GM23248 (cell line): ENCODE data around the gene FAM81A. TPM values are rescaled to one million over a fixed set of nuclear protein-coding genes. Genes with fewer than 3 reads are reported as not detected.

Experiments
- DNase-seq: peaks from one replicate; pipeline ENCODE4 v3.0.0-alpha.2; 2015
- H2AFZ ChIP-seq: fragments of 200-600 bp; sonication (generic); 2 replicates; pipeline ENCODE4 v1.6.1; 2016; ENCODE audit warnings: antibody characterized with exemption
- H3F3A ChIP-seq: fragments of 200-600 bp; sonication (generic); 2 replicates; pipeline ENCODE4 v1.6.1; 2016; ENCODE audit warnings: mild to moderate bottlenecking, antibody characterized with exemption, mixed run types; ENCODE audit not compliant: insufficient read depth
- H3K27ac ChIP-seq: fragments of 200-600 bp; sonication (generic); 2 replicates; pipeline ENCODE4 v1.5.1; 2016; ENCODE audit warnings: mild to moderate bottlenecking
- H3K27me3 ChIP-seq: fragments of 200-600 bp; sonication (generic); replicated peaks from 2 replicates; pipeline ENCODE4 v1.6.1; 2016; ENCODE audit warnings: mild to moderate bottlenecking; ENCODE audit not compliant: insufficient read depth
- H3K36me3 ChIP-seq: fragments of 200-600 bp; sonication (generic); 2 replicates; pipeline ENCODE4 v1.6.1; 2016; ENCODE audit warnings: low read depth, mild to moderate bottlenecking
- H3K4me1 ChIP-seq: fragments of 200-600 bp; sonication (generic); 2 replicates; pipeline ENCODE4 v1.6.1; 2016; ENCODE audit warnings: mild to moderate bottlenecking; ENCODE audit not compliant: insufficient read depth
- H3K4me2 ChIP-seq: fragments of 200-600 bp; sonication (generic); one replicate; pipeline ENCODE4 v1.6.1; 2016; ENCODE audit warnings: mild to moderate bottlenecking; ENCODE audit not compliant: unreplicated experiment
- H3K4me3 ChIP-seq: fragments of 200-600 bp; sonication (generic); 2 replicates; pipeline ENCODE4 v1.5.1; 2016; ENCODE audit warnings: mild to moderate bottlenecking
- H3K79me2 ChIP-seq: fragments of 200-600 bp; sonication (generic); 2 replicates; pipeline ENCODE4 v1.6.1; 2016; ENCODE audit warnings: mild to moderate bottlenecking; ENCODE audit not compliant: insufficient read depth
- H3K9ac ChIP-seq: fragments of 200-600 bp; sonication (generic); 2 replicates; pipeline ENCODE4 v1.6.1; 2016; ENCODE audit warnings: mild to moderate bottlenecking
- H3K9me2 ChIP-seq: fragments of 200-600 bp; sonication (generic); 2 replicates; pipeline ENCODE4 v1.6.1; 2016; ENCODE audit warnings: mixed run types, mild to moderate bottlenecking, moderate library complexity; ENCODE audit not compliant: insufficient read depth
- H3K9me3 ChIP-seq: fragments of 200-600 bp; sonication (generic); one replicate; pipeline ENCODE4 v1.6.1; 2017; ENCODE audit warnings: low read depth
- H4K20me1 ChIP-seq: fragments of 200-600 bp; sonication (generic); 2 replicates; pipeline ENCODE4 v1.6.0; 2016; ENCODE audit not compliant: insufficient read depth
- EZH2 ChIP-seq: fragments of 200-600 bp; sonication (generic); IDR thresholded peaks from 2 replicates; pipeline ENCODE4 v1.6.1; 2018; ENCODE audit warnings: antibody characterized with exemption, mild to moderate bottlenecking; ENCODE audit not compliant: insufficient read depth, poor library complexity, severe bottlenecking
- EZH2phosphoT487 ChIP-seq: fragments of 200-600 bp; sonication (generic); IDR thresholded peaks from 2 replicates; pipeline ENCODE4 v1.6.1; 2018; ENCODE audit warnings: antibody characterized with exemption, moderate library complexity, mild to moderate bottlenecking, low read depth; ENCODE audit not compliant: insufficient read depth
- WGBS, 2 experiments: methylation state at CpG; one replicate each; pipeline ENCODE4 v1.1.6; 2015 to 2017; ENCODE audit warnings: low lambda C conversion rate in 2 of 2, low coverage in 1 of 2; ENCODE audit errors: missing lambda C conversion rate in 2 of 2; 5-methylcytosine and 5-hydroxymethylcytosine counted together
- in situ Hi-C: fragments of 300-500 bp; cut with MboI; formaldehyde crosslinking; loops from 2 replicates; pipeline ENCODE4 v1.15.0; 2020
- polyA plus RNA-seq: library from polyadenylated mRNA; unstranded; fragments of >200 nt; fragmentation: Nextera tagmentation; extraction: Ambion mirVana; gene quantifications from 2 replicates; pipeline ENCODE4 v1.2.1, GENCODE V29; 2016
- total RNA-seq: library from RNA; depleted of rRNA; stranded (reverse); fragments of >200 nt; shearing (Covaris generic); gene quantifications from 2 replicates; pipeline ENCODE4 v1.2.3, GENCODE V29; 2014

The FAM81A gene
- total and polyA plus RNA-seq, 2 experiments from 2014 or later = 0.26 to 0.32 TPM

DNA sequence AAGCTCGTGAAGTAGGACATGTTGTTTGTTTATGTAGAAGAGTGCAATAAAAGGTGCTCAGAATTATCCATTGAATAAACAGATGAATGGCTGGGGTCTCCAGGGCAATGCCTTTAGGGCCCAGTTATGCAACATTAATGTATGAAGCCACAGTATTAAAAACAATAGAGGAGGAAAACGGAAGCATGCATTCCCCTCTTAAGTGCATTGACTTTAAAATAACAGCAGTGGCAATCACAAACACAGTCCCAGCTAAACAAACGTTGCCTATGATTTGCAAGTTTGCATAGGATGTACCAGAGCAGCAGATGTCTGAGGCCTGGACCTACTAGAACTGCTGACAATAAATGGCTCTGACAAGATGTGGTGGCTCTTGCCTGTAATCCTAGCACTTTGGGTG, 113.0 kb downstream of the FAM81A start:
- WGBS, 2 experiments = 40 to 51% methylated on average over 3 of the region's 3 CpGs

DNA sequence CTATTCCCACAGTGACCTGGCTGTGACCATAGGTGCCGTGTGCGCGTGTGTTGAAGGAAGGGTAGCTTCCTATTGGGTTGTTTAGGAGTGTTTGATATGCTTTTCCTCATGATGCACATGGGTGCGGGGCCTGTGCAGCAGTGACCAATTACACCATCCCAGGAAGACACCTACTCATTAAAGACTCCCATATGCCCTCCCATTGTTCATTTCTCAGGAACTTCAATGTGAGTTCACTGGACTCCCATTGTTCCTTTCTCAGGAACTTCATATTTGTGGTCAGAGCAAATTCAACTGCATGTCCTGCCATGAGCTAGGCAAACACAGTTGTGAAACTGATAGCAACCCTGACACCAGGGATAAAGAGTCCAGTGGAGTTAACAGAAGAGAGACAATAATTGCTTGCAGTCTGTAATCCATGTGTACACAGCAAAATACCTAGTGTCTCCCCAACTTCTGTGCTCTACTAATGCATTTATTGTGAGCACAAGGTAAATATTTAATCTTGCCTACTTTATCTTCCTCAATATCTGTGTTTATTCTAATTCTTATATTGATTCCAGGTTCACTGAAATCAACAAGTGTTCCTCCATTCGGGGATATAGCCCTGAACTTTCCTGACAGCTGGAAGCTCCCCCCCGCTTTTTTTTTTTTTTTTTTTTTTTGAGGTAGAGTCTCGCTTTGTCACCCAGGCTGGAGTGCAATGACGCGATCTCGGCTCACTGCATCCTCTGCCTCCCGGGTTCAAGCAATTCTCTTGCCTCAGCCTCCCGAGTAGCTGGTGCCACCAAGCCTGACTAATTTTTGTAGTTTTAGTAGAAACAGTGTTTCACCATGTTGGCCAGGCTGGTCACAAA, 116.1 kb downstream of the FAM81A start:
- H3K4me1 ChIP-seq = peaks cover 9% of the 10 kb centered on the region
- H3K36me3 ChIP-seq = no peaks in the 10 kb centered on the region
- no peak overlapping the region for H3K4me2 ChIP-seq
- TF ChIP-seq EZH2 (no peak), EZH2phosphoT487 (no peak)
- H2AFZ ChIP-seq = no peak overlapping the region
- no peaks in the 10 kb centered on the region for H3K27me3 ChIP-seq
- in situ Hi-C loops = no loop called here
- no peaks in the 10 kb centered on the region for H3F3A ChIP-seq
- H3K9ac ChIP-seq = no peak overlapping the region
- H4K20me1 ChIP-seq = no peaks in the 10 kb centered on the region
- H3K4me3 ChIP-seq = no peak overlapping the region
- peak; percentile 76 for DNase-seq
- H3K9me2 ChIP-seq = no peaks in the 10 kb centered on the region
- no peaks in the 10 kb centered on the region for H3K9me3 ChIP-seq
- no peak overlapping the region for H3K27ac ChIP-seq
- 89 to 93% methylated on average over 12 of the region's 12 CpGs for WGBS, 2 experiments
- H3K79me2 ChIP-seq = no peaks in the 10 kb centered on the region

More for the DNA sequence above, 113.0 kb downstream of the FAM81A start:
- H3K9me3 ChIP-seq = no peaks in the 10 kb centered on the region
- H3K4me3 ChIP-seq = no peak overlapping the region
- no peak overlapping the region for H3K4me2 ChIP-seq
- H4K20me1 ChIP-seq = no peaks in the 10 kb centered on the region
- no peak overlapping the region for H3K27ac ChIP-seq
- H3K79me2 ChIP-seq = no peaks in the 10 kb centered on the region
- no peak overlapping the region for H2AFZ ChIP-seq
- no peak for TF ChIP-seq EZH2phosphoT487
- TF ChIP-seq EZH2 = no peak
- H3K9me2 ChIP-seq = no peaks in the 10 kb centered on the region
- in situ Hi-C loops = no loop called here
- no peak overlapping the region for H3K9ac ChIP-seq
- no peaks in the 10 kb centered on the region for H3K36me3 ChIP-seq
- H3K4me1 ChIP-seq = peaks cover 8% of the 10 kb centered on the region
- peaks cover 26% of the 10 kb centered on the region for H3K27me3 ChIP-seq
- no peak for DNase-seq
- no peaks in the 10 kb centered on the region for H3F3A ChIP-seq

DNA sequence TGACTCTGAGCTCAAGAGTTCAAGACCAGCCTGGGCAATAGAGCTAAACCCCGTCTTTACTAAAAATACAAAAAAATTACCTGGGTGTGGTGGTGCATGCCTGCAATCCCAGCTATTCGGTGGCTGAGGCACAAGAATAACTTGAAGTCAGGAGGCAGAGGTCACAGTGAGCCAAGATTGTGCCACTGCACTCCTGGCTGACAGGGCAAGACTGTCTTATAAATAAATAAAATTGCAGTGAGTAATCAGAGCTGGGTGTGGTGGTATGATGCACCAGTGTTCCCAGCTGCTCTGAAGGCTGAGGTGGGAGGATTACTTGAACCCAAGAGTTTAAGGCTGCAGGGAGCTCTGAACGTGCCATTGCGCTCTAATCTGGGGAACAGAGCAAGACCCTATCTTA, 117.7 kb downstream of the FAM81A start:
- no peaks in the 10 kb centered on the region for H3F3A ChIP-seq
- 62 to 71% methylated on average over 4 of the region's 4 CpGs for WGBS, 2 experiments
- in situ Hi-C loops = no loop called here
- no peak overlapping the region for H3K4me3 ChIP-seq
- no peaks in the 10 kb centered on the region for H4K20me1 ChIP-seq
- H3K9me2 ChIP-seq = no peaks in the 10 kb centered on the region
- no peaks in the 10 kb centered on the region for H3K9me3 ChIP-seq
- H2AFZ ChIP-seq = no peak overlapping the region
- H3K27ac ChIP-seq = no peak overlapping the region
- no peak overlapping the region for H3K4me2 ChIP-seq
- no peaks in the 10 kb centered on the region for H3K79me2 ChIP-seq
- H3K27me3 ChIP-seq = no peaks in the 10 kb centered on the region
- DNase-seq = peak; percentile 62
- H3K4me1 ChIP-seq = peaks cover 9% of the 10 kb centered on the region
- TF ChIP-seq EZH2 (no peak), EZH2phosphoT487 (no peak)
- no peak overlapping the region for H3K9ac ChIP-seq
- no peaks in the 10 kb centered on the region for H3K36me3 ChIP-seq

DNA sequence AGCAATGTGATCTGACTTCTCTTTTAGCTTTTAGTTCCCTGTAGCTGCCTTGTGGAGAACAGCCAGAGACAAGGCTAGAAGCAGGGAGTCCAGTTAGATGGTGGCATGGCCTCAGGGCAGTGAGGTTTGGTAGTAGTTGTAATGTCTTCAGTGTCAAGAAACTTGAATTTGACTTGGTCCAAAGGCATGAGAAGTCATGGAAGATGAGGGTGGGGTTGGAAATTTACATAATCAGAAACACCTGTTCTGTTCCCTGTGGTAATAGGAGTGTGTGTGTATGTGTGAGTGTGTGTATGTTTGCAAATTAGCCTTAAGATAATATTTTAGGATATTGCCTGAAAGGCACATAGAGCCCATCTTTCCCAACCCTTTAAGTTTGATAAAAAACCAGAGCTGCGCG, 118.4 kb downstream of the FAM81A start:
- Histone ChIP-seq H3K36me3 (no peaks in the 10 kb centered on the region), H3K9ac (no peak overlapping the region), H3K79me2 (no peaks in the 10 kb centered on the region), H3K27me3 (no peaks in the 10 kb centered on the region), H3K27ac (no peak overlapping the region), H3F3A (no peaks in the 10 kb centered on the region), H3K9me2 (no peaks in the 10 kb centered on the region), H3K4me3 (no peak overlapping the region), H3K4me1 (peaks cover 9% of the 10 kb centered on the region), H3K9me3 (no peaks in the 10 kb centered on the region), H2AFZ (no peak overlapping the region), H3K4me2 (no peak overlapping the region), H4K20me1 (no peaks in the 10 kb centered on the region)
- no peak for TF ChIP-seq EZH2
- no peak for TF ChIP-seq EZH2phosphoT487
- peak; percentile 20 for DNase-seq
- in situ Hi-C loops = no loop called here
- 69 to 75% methylated on average over 2 of the region's 2 CpGs for WGBS, 2 experiments
